Naive B cell (primary cell): Measurements from ENCODE around the gene KTI12. TPM values are rescaled to one million over a fixed set of nuclear protein-coding genes. Genes with fewer than 3 reads are reported as not detected.
"Not testable (repeated sequence)": the region's sequence is repeated elsewhere in the genome, so short reads cannot be mapped to it uniquely, and the experiment has no call there.

Experiments used
- ATAC-seq, 2 donors: fragments of 150-1000 bp; cut with Tn5 transposase; 2 replicates each; pipeline ENCODE4 v1.10.0; 2021; ENCODE audit warnings: low read depth in 2 of 2, mild to moderate bottlenecking in 2 of 2, moderate library complexity in 2 of 2
- DNase-seq: peaks from one replicate; pipeline ENCODE4 v3.0.0; 2022
- H3K27ac Mint-ChIP-seq, 6 donors: one replicate each; pipeline ENCODE4 v1.8.0; 2020 to 2022; ENCODE audit warnings: mild to moderate bottlenecking in 6 of 6, mixed read lengths in 6 of 6, moderate library complexity in 5 of 6, inconsistent platforms in 2 of 6
- H3K27me3 Mint-ChIP-seq, 3 donors: one replicate each; pipeline ENCODE4 v1.8.0; 2021 to 2022; ENCODE audit warnings: mixed read lengths in 3 of 3, mild to moderate bottlenecking in 1 of 3
- H3K36me3 Mint-ChIP-seq, 2 donors: one replicate each; pipeline ENCODE4 v1.8.0; 2020 to 2022; ENCODE audit warnings: mixed read lengths in 2 of 2, inconsistent platforms in 1 of 2, mild to moderate bottlenecking in 1 of 2
- H3K4me1 Mint-ChIP-seq, 3 donors: one replicate each; pipeline ENCODE4 v1.8.0; 2020 to 2022; ENCODE audit warnings: mixed read lengths in 3 of 3, inconsistent platforms in 1 of 3, mild to moderate bottlenecking in 1 of 3, moderate library complexity in 1 of 3
- H3K4me3 Mint-ChIP-seq, 8 donors: one replicate each; pipeline ENCODE4 v1.8.0; 2020 to 2022; ENCODE audit warnings: mild to moderate bottlenecking in 8 of 8, mixed read lengths in 8 of 8, moderate library complexity in 8 of 8, inconsistent platforms in 2 of 8
- H3K9me3 Mint-ChIP-seq, 7 donors: one replicate each; pipeline ENCODE4 v1.8.0; 2020 to 2022; ENCODE audit warnings: mixed read lengths in 7 of 7, mild to moderate bottlenecking in 5 of 7, inconsistent platforms in 2 of 7, moderate library complexity in 1 of 7
- polyA plus RNA-seq, 6 donors: library from polyadenylated mRNA; unstranded; fragments of 300-500 nt; fragmentation: Illumina TruSeq; gene quantifications; one replicate each; pipeline ENCODE4 v1.2.3, GENCODE V29; 2021; ENCODE audit warnings: low read depth in 6 of 6

The KTI12 gene, protein sequence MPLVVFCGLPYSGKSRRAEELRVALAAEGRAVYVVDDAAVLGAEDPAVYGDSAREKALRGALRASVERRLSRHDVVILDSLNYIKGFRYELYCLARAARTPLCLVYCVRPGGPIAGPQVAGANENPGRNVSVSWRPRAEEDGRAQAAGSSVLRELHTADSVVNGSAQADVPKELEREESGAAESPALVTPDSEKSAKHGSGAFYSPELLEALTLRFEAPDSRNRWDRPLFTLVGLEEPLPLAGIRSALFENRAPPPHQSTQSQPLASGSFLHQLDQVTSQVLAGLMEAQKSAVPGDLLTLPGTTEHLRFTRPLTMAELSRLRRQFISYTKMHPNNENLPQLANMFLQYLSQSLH
- polyA plus RNA-seq = 10 to 100 TPM; 24.3 to 34.9 (median 28.1) TPM

DNA sequence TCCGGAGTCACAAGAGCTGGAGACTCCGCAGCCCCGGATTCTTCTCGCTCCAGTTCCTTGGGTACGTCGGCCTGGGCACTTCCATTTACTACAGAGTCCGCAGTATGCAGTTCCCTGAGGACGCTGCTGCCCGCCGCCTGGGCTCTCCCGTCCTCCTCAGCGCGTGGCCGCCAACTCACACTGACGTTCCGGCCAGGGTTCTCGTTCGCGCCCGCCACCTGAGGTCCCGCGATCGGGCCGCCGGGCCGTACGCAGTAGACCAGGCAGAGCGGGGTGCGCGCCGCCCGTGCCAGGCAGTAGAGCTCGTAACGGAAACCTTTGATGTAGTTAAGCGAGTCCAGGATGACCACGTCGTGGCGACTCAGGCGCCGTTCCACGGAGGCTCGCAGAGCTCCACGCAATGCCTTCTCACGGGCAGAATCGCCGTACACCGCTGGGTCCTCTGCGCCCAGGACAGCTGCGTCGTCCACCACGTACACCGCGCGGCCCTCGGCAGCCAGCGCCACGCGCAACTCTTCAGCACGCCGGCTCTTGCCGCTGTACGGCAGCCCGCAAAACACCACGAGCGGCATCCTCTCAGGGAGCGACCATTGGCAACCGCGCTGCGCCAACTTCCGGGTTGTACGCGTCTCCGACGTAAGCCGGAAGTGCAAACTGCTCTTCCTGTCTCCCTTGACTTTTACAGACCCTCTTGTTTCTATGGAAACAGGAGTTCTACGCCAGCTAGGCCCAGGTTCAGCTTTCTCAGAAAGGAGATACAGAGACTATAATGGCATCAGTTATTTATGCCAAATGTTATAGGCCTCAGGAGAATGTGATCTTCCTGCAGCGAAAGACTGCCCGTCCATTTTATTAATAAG lies at the start of gene KTI12:
KTI12 (minus strand) TSS at position 621 of the 860 bp plus-strand sequence; CDS start at position 572, 49 bp downstream.
- peak; percentile 84 for DNase-seq
- peak; percentile 96 to 97 for ATAC-seq
- no peaks in the 10 kb centered on the region for H3K9me3 Mint-ChIP-seq
- H3K4me1 Mint-ChIP-seq = peaks cover 25 to 36% (median 32%) of the 10 kb centered on the region in 3 donors
- peak within 1 kb of the TSS; percentile 94 to 96 (median 95) for H3K27ac Mint-ChIP-seq
- no peaks in the 10 kb centered on the region for H3K27me3 Mint-ChIP-seq
- H3K4me3 Mint-ChIP-seq = peak within 1 kb of the TSS; percentile 90 to 97 (median 94)
- peaks cover 0 to 4% of the 10 kb centered on the region in 2 donors for H3K36me3 Mint-ChIP-seq

DNA sequence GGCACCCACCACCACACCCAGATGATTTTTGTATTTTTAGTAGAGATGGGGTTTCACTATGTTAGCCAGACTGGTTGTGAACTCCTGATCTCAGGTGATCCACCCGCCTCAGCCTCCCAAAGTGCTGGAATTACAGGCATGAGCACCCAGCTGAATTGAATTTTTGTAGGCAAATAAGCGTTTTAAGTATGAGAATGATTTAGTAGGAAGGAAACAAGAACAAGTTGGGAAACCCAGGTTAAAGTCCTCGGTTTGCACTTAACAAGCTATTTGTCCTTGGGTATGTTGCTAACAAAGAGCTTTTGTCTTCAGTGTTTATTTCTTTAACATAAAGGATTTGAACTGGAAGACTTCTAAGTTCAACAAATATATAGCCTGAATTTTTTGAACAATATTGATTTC lies 46.4 kb upstream of the KTI12 start:
- no peaks in the 10 kb centered on the region for H3K27me3 Mint-ChIP-seq
- peaks cover 5 to 7% (median 6%) of the 10 kb centered on the region in 3 donors for H3K4me1 Mint-ChIP-seq
- peaks cover 0 to 9% of the 10 kb centered on the region in 2 donors for H3K36me3 Mint-ChIP-seq

DNA sequence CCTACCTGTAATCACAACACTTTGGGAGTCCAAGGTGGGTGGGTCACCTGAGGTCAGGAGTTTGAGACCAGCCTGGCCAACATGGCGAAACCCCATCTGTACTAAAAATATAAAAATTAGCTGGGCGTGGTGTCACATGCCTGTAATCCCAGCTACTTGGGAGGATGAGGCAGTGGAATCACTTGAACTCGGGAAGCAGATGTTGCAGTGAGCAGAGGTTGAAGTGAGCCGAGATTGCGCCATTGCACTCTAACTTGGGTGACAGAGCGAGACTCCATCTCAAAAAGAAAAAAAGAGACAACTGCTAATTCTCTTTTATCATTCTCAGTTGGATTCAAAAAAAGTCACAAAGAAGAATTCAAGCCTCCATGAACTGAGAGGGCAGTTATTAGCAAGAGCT lies 43.7 kb upstream of the KTI12 start:
- peaks cover 0 to 12% of the 10 kb centered on the region in 2 donors for H3K36me3 Mint-ChIP-seq
- DNase-seq, H3K27ac Mint-ChIP-seq: not testable (repeated sequence)

More for the DNA sequence above, 46.4 kb upstream of the KTI12 start:
- H3K27ac Mint-ChIP-seq = no peak overlapping the region
- DNase-seq (no peak), ATAC-seq (no peak)
- no peaks in the 10 kb centered on the region for H3K9me3 Mint-ChIP-seq
- peak overlapping the region in 1 of 8 donors; percentile 81 for H3K4me3 Mint-ChIP-seq

DNA sequence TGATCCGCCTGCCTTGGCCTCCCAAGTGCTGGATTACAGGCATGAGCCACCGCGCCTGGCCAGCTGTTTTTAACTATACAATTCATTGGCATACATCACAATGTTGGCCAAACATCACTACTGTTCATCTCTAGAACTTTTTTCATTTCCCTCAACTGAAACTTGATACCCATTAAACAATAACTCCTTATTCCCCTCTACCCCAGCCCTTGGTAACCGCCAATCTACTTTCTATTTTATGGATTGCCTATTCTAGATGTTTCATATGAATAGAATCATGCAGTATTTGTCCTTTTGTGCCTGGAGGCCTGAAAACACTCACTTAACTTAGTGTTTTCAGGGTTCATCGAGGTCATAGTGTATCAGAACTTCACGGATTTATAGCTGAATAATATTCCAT lies 38.7 kb upstream of the KTI12 start:
- Mint-ChIP-seq H3K4me3 (no peak overlapping the region), H3K27me3 (no peaks in the 10 kb centered on the region), H3K4me1 (peaks cover 20 to 41% (median 23%) of the 10 kb centered on the region in 3 donors), H3K36me3 (peaks cover 0 to 16% of the 10 kb centered on the region in 2 donors), H3K9me3 (no peaks in the 10 kb centered on the region), H3K27ac (no peak overlapping the region)
- DNase-seq = no peak
- ATAC-seq = no peak

More for the DNA sequence above, 43.7 kb upstream of the KTI12 start:
- H3K4me3 Mint-ChIP-seq, ATAC-seq, H3K27me3 Mint-ChIP-seq, H3K9me3 Mint-ChIP-seq: not testable (repeated sequence)
- H3K4me1 Mint-ChIP-seq = peaks cover 6 to 12% (median 7%) of the 10 kb centered on the region in 3 donors

DNA sequence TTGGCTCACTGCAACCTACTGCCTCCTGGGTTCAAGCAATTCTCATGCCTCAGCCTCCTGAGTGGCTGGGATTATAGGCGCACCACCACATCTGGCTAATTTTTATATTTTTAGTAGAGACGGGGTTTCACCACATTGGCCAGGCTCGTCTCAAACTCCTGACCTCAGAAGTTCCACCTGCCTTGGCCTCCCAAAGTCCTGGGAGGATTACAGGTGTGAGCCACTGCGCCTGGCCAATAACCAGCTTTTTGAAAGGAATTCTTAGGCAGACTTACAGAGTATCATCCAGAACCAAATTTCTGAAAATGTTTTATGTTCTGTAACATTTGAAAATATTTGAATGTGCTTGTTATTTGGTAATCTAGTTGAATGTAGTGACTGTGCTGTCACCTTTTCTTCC lies 37.1 kb upstream of the KTI12 start:
- no peaks in the 10 kb centered on the region for H3K9me3 Mint-ChIP-seq
- H3K27me3 Mint-ChIP-seq = no peaks in the 10 kb centered on the region
- no peak overlapping the region for H3K4me3 Mint-ChIP-seq
- ATAC-seq = no peak
- no peak overlapping the region for H3K27ac Mint-ChIP-seq
- peaks cover 22 to 41% (median 23%) of the 10 kb centered on the region in 3 donors for H3K4me1 Mint-ChIP-seq
- DNase-seq = no peak
- peaks cover 0 to 16% of the 10 kb centered on the region in 2 donors for H3K36me3 Mint-ChIP-seq

DNA sequence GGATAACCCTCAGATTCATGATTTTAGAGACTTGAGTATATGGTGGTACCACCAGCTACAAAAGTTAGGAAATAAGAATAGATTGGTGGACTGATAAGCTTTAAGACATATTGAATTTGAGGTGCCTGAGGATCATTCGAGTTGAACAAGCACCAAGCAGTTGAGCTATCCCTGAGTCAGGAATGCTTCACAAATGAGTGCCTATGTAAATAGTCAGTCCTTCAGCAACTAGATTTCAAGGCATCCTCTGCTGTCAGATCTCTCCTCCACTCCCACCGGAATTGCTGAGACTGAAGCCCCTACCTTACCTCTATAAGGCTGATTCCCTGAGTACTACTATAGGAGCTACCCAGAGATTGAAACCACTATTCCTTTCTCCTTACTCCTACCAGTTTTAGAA lies 29.6 kb upstream of the KTI12 start:
- ATAC-seq = no peak
- Mint-ChIP-seq H3K27ac (peak overlapping the region in 1 of 6 donors; percentile 46), H3K9me3 (no peaks in the 10 kb centered on the region), H3K36me3 (peaks cover 11 to 12% of the 10 kb centered on the region in 2 donors), H3K4me1 (peaks cover 16 to 24% (median 22%) of the 10 kb centered on the region in 3 donors), H3K4me3 (no peak overlapping the region), H3K27me3 (no peaks in the 10 kb centered on the region)
- no peak for DNase-seq

DNA sequence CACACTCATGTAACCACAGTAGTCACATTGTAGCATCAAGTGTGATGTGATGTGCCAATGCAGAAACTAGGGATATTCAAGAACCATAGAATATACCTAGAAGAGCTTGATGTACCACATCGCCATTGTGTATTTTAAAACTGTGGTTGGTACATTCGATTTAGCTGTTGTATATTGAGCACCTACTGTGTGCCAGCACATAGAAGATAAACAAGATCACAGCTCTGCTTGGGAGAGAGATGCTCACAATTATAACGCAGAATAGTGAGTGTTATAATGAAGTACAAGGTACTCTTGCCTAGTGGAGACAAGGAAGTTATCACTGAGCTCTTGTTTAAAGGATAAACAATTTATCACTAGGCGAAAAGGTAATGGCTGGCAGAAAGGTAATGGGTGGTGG lies 27.2 kb upstream of the KTI12 start:
- Mint-ChIP-seq H3K36me3 (peaks cover 7 to 16% of the 10 kb centered on the region in 2 donors), H3K27me3 (no peaks in the 10 kb centered on the region), H3K4me1 (peaks cover 23 to 38% (median 36%) of the 10 kb centered on the region in 3 donors), H3K9me3 (no peaks in the 10 kb centered on the region), H3K27ac (no peak overlapping the region), H3K4me3 (peak overlapping the region in 1 of 8 donors; percentile 33)
- DNase-seq (no peak), ATAC-seq (no peak)

DNA sequence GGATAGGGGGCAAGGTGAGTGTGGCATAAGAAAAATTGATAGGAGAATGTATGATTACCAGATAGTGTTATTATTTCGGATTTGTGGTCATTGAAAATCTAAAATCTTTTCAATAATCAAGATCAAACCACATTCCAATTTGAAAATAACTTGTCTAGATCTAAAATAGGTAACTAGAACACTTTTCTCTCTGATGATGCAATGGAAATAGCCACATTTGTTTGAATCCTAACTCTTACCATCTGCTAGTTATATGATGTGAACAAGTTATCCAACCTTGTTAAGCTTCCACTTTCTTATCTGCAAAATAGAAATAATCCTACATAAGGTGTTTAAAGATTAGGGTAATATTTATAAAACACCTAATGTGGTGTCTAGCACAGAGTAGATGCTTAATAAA lies 26.3 kb upstream of the KTI12 start:
- peaks cover 7 to 16% of the 10 kb centered on the region in 2 donors for H3K36me3 Mint-ChIP-seq
- no peak for DNase-seq
- no peak for ATAC-seq
- no peaks in the 10 kb centered on the region for H3K9me3 Mint-ChIP-seq
- peaks cover 24 to 39% (median 39%) of the 10 kb centered on the region in 3 donors for H3K4me1 Mint-ChIP-seq
- H3K4me3 Mint-ChIP-seq = peak overlapping the region in 1 of 8 donors; percentile 1
- H3K27ac Mint-ChIP-seq = no peak overlapping the region
- H3K27me3 Mint-ChIP-seq = no peaks in the 10 kb centered on the region

DNA sequence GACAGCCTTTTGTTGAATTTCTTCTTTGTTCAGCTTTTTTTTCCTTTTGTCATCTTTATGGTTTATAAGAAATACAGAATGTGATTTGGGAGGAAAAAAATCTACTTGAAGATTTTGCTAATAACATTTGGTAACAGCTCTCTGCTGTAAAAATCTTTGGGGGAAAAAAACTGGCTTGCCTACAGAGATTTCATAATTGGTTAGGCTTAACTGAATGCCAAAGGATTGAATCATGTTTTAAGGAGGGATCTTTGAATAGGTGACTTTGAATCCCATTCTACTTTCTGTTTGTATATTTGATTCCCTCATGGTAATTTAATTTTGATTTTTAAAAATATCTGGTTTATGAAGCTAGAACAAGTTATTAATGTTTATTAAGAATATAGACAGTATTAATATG lies 25.7 kb upstream of the KTI12 start:
- H3K4me1 Mint-ChIP-seq = peaks cover 29 to 45% (median 44%) of the 10 kb centered on the region in 3 donors
- H3K36me3 Mint-ChIP-seq = peaks cover 7 to 16% of the 10 kb centered on the region in 2 donors
- ATAC-seq = no peak
- H3K27ac Mint-ChIP-seq = peak overlapping the region in 2 of 6 donors; percentile 49 to 55
- H3K27me3 Mint-ChIP-seq = no peaks in the 10 kb centered on the region
- no peaks in the 10 kb centered on the region for H3K9me3 Mint-ChIP-seq
- DNase-seq = no peak
- H3K4me3 Mint-ChIP-seq = peak overlapping the region in 1 of 8 donors; percentile 99

DNA sequence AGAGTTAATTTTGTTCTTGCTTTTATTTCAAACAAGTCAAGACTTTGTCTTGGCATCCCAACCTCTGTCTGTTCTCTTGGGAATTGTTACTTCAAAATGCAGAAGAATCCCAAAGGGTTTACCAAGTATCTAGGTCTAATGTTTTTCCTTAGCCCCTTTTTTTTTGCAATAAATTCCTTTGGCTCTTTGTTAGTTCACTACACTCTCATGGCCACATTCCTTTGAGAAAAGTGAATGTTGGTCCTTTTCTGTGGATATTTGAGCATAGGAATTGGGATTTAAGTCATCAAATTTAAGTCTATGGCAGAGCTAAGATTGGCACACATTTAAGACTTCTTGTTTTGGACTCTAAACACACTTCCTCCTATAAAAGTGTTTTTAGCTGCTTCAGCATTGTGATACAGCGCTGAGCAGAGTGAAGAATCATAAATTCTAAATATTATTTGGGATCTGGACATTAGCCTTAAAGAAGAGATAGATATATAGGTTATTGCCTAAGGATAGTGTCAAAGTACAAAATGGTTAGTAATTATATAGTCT lies 24.3 kb upstream of the KTI12 start:
- ATAC-seq = no peak
- Mint-ChIP-seq H3K36me3 (peaks cover 6 to 7% of the 10 kb centered on the region in 2 donors), H3K9me3 (no peaks in the 10 kb centered on the region), H3K27ac (peak overlapping the region; percentile 49 to 98 (median 88)), H3K27me3 (no peaks in the 10 kb centered on the region), H3K4me3 (peak overlapping the region in 7 of 8 donors; percentile 35 to 99 (median 99)), H3K4me1 (peaks cover 34 to 51% (median 43%) of the 10 kb centered on the region in 3 donors)
- DNase-seq = no peak

DNA sequence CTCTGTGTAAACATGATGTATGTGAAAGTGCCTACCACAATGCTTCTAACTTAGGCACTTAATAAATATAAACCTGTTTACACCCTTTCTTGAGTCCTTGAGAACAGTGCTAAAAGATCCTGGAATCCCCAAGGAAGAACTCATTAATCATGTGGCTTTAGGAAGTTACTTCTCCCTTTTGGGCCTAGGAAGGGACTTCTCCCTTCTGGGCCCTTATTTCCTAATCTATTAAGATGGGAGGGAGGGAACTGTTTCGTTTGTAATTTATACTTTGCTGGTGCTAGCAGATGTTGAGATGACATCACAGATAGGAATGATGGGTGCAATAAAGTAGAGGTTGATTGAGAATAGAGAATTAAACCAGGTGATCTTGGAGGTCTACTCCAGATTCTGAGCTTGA lies 23.6 kb upstream of the KTI12 start:
- Mint-ChIP-seq H3K27me3 (no peaks in the 10 kb centered on the region), H3K36me3 (peaks cover 6 to 11% of the 10 kb centered on the region in 2 donors), H3K27ac (peak overlapping the region; percentile 49 to 99 (median 97)), H3K4me1 (peaks cover 38 to 56% (median 44%) of the 10 kb centered on the region in 3 donors), H3K9me3 (no peaks in the 10 kb centered on the region), H3K4me3 (peak overlapping the region; percentile 97 to 100 (median 99))
- no peak for ATAC-seq
- DNase-seq = no peak

DNA sequence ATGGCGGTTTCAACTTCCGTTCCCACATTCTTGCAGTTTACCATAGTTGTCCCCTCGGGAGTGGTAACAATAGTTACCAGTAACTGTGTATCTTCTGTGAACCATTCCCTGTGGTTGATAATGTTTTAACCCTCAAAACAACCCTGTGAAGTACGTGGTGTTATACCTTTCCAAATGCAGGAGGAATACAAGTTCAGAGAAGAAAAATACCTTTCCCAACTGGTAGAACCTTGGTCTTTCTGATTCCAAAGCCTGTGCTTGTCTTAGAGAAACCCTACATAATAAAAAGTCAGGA lies 23.3 kb upstream of the KTI12 start:
- peaks cover 39 to 60% (median 47%) of the 10 kb centered on the region in 3 donors for H3K4me1 Mint-ChIP-seq

More for the DNA sequence above, 23.3 kb upstream of the KTI12 start:
- Mint-ChIP-seq H3K4me3 (peak overlapping the region; percentile 97 to 100 (median 99)), H3K27me3 (no peaks in the 10 kb centered on the region), H3K9me3 (no peaks in the 10 kb centered on the region), H3K27ac (peak overlapping the region; percentile 96 to 99 (median 98)), H3K36me3 (peaks cover 6 to 14% of the 10 kb centered on the region in 2 donors)
- ATAC-seq (peak in 1 of 2 donors; percentile 18), DNase-seq (no peak)
